GM12891 (cell line): ENCODE data around the gene ZSCAN26.

Source experiments
- POLR2A ChIP-seq: IDR thresholded peaks from 2 replicates; pipeline ENCODE4 v1.6.1; 2011; ENCODE audit warnings: low read depth, low read length, control low read depth
- POLR2AphosphoS5 ChIP-seq: IDR thresholded peaks from 2 replicates; pipeline ENCODE4 v1.6.1; 2011; ENCODE audit warnings: low read depth, low read length, control low read depth
- POU2F2 ChIP-seq: IDR thresholded peaks from 2 replicates; pipeline ENCODE4 v1.6.1; 2011; ENCODE audit warnings: low read depth, mild to moderate bottlenecking, control low read depth, low read length, moderate library complexity
- SPI1 ChIP-seq: IDR thresholded peaks from 2 replicates; pipeline ENCODE4 v1.6.1; 2011; ENCODE audit warnings: low read depth, low read length, control low read depth

DNA sequence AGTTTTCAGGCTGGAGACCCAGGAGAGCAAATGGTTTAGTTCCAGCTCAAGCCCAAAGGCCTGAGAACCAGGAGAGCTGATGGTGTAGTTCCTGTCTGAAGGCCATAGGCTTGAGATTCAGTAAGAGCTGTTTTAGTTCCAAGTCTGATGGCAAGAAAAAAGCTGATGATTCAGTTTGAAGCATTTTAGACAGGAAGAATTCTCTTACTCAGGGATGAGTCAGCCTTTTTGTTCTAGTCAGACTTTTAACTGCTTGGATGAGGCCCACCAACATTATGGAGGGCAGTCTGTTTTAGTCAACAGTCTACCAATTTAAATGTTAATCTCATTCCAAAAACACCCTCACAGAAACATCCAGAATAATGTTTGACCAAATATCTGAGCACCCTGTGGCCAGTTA lies 2.5 kb downstream of the ZSCAN26 start:
- TF ChIP-seq POLR2A (no peak), POLR2AphosphoS5 (no peak), SPI1 (no peak), POU2F2 (no peak)
